ENCODE results near the gene ALDH3B2.
A peak's percentile ranks its signal among the peaks of the same experiment; 100 is the strongest.

The ALDH3B2 gene

GRCh38 chr11:67654225-67654624, 20.2 kb downstream of the ALDH3B2 start:
- Histone ChIP-seq H3K4me1 (ENCODE audit: control insufficient read depth, insufficient read depth, low read length) (no peaks in the 10 kb centered on the region), H3K4me3 (ENCODE audit: low read depth, low read length) (no peak overlapping the region), H3K27ac (ENCODE audit: extremely low read depth, low read depth, low read length) (no peak overlapping the region), H3K36me3 (ENCODE audit: control insufficient read depth in 2 of 2, insufficient read depth in 1 of 2, low read length in 2 of 2) (no peaks in the 10 kb centered on the region), H3K9me3 (ENCODE audit: control insufficient read depth, insufficient read depth, low read depth, low read length) (no peaks in the 10 kb centered on the region)
- ChIA-PET CTCF (no interaction called here), POLR2A (no interaction called here)
- TF ChIP-seq ZNF670 (tag by site-specific recombination; IDR thresholded peaks at IDR 0.05; ENCODE audit: low read depth) (no peak), ZFP69B (tag by site-specific recombination; IDR thresholded peaks at IDR 0.05) (no peak), KLF16 (tag by site-specific recombination; IDR thresholded peaks at IDR 0.05) (no peak), ZBTB21 (tag by site-specific recombination; IDR thresholded peaks at IDR 0.05) (no peak), ZNF560 (tag by site-specific recombination; IDR thresholded peaks at IDR 0.05; ENCODE audit: borderline replicate concordance) (no peak), ZNF48 (tag by site-specific recombination; IDR thresholded peaks at IDR 0.05) (no peak), ZNF664 (tag by site-specific recombination; IDR thresholded peaks at IDR 0.05) (no peak), ZBTB8A (tag by site-specific recombination; IDR thresholded peaks at IDR 0.05) (no peak), ZNF645 (tag by site-specific recombination; IDR thresholded peaks at IDR 0.05) (no peak), ZNF510 (tag by site-specific recombination; IDR thresholded peaks at IDR 0.05; ENCODE audit: insufficient replicate concordance) (no peak), ZXDB (tag by site-specific recombination; IDR thresholded peaks at IDR 0.05) (no peak), ZNF132 (tag by site-specific recombination; IDR thresholded peaks at IDR 0.05; ENCODE audit: borderline replicate concordance) (no peak), ZNF473 (tag by site-specific recombination; IDR thresholded peaks at IDR 0.05) (no peak), ZNF223 (tag by site-specific recombination; IDR thresholded peaks at IDR 0.05) (no peak), ZNF555 (tag by site-specific recombination; conservative IDR thresholded peaks at IDR 0.05) (no peak), PRDM6 (tag by site-specific recombination; IDR thresholded peaks at IDR 0.05) (no peak), ZNF266 (tag by site-specific recombination; IDR thresholded peaks at IDR 0.05; ENCODE audit: low read depth) (no peak)

GRCh38 chr11:67652965-67653845, 21.2 kb downstream of the ALDH3B2 start:
- CTCF ChIA-PET = interaction anchor here (1.2 to 1.6 kb wide), 2 partner anchors 10 to 23 kb away, joined by 4 to 6 read pairs; partner anchors contain the start of gene NUDT8

More at GRCh38 chr11:67652965-67653845, 21.2 kb downstream of the ALDH3B2 start:
- H3K27ac ChIP-seq (ENCODE audit: extremely low read depth, low read depth, low read length) = no peak overlapping the region
- TF ChIP-seq ZNF121 (tag by site-specific recombination; IDR thresholded peaks at IDR 0.05) = peak; percentile 73; the same call in 1 of the 2 replicates
- TF ChIP-seq CTCF (tag by site-specific recombination; IDR thresholded peaks at IDR 0.05) = no peak
- H3K4me1 ChIP-seq (ENCODE audit: control insufficient read depth, insufficient read depth, low read length) = no peaks in the 10 kb centered on the region
- POLR2A ChIA-PET = no interaction called here
- no peaks in the 10 kb centered on the region for H3K36me3 ChIP-seq (ENCODE audit: control insufficient read depth in 2 of 2, insufficient read depth in 1 of 2, low read length in 2 of 2)
- H3K4me3 ChIP-seq (ENCODE audit: low read depth, low read length) = no peak overlapping the region
- H3K9me3 ChIP-seq (ENCODE audit: control insufficient read depth, insufficient read depth, low read depth, low read length) = no peaks in the 10 kb centered on the region
